Measurements from ENCODE around the gene CACNA2D4. TPM values are rescaled to one million over a fixed set of nuclear protein-coding genes. Genes with fewer than 3 reads are reported as not detected.

Gene CACNA2D4
- total RNA-seq, 1 experiment from 2014 or later: not detected

- no peak for DNase-seq (ENCODE audit: low spot score)
Measured at GRCh38 chr12:1778911-1779310, 139.5 kb downstream of the CACNA2D4 start.

DNA sequence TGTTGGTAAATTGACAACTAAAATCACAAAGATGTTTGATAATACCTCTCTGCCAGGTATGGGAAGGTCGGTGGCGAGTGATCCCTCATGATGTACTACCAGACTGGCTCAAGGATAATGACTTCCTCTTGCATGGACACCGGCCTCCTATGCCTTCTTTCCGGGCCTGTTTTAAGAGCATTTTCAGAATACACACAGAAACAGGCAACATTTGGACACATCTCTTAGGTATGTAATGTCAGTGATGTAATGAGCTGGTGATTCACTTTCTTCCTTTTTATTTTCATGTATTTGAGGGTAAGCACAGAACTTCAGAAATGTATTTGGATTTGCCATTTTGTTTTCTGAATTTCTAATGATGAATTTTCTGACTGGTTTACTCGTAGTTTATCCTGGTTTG, 140.7 kb downstream of the CACNA2D4 start:
- no peak for DNase-seq (ENCODE audit: low spot score)

DNA sequence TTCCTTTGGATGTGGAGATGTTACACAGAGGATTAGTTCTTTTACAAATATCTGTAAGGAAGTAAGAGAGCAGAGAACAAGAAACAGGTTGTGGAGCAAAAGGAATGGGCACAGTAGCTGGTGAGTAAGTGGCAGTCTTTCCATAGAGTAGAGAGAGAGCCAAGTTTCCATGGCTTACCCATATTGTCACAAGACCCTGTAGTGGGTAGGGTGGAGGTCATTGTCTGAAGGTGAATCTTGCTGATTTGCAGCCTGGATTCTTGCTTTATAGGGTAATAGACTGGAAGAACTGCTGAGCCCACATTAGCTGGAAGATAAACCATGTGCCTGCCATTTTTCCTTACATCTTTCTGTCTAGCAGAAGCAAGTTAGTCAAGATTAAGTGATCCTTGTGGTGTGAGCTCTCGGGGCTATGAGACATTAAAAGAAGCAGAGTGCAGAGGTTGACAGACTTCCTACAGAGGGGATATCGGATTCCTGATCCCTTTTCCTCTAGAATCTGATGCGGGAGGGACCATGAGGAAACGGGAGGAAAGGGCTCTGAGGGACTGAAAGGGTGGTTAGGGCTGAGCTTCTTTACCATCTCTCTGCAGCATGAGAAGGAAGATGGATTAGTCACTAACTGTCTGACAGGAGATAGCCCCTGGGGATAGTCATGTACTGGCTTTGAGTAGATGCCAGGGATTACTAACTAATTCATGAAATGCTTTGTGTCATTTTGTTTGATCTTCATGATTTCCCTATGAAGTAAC, 142.1 kb downstream of the CACNA2D4 start:
- peak; percentile 60 for DNase-seq (ENCODE audit: low spot score)

DNA sequence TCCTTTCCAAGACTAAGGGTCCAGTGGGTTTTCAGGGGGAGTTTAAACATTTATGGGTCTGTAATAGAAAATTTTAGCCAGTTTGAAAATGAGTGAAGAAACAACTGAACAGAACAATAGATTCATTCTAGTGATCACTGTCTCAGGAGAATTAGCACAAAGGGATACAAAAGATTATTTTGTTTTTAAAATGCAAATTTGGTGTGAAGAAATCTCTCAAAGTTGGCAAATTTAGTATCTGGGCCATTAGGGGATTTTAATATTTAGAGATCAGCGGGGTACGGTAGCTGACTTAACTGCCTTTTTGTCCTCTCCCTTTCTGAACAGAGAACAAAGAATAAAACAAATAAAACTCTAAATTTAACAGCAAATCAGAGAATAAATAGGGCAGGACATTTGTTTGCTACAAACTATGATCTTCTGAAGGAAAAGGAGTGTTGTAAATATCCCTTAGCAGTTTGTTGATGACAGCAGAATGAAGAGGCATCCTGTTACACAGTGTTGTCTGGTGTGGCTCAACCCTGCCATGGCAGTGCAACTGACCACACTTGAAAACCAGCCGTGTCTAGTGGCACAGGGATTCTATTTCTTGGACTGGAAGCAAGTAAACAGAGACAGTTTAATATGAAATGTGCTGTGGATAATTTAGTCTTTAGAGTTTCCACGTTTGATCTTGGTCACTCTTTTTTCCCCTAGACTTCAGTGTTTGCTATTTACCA, 144.4 kb downstream of the CACNA2D4 start:
- DNase-seq (ENCODE audit: low spot score): no peak

- no peak for DNase-seq (ENCODE audit: low spot score)
Measured at GRCh38 chr12:1769809-1770494, 148.5 kb downstream of the CACNA2D4 start.

- DNase-seq (ENCODE audit: low spot score): no peak
Measured at GRCh38 chr12:1768615-1769014, 149.8 kb downstream of the CACNA2D4 start.

- DNase-seq (ENCODE audit: low spot score): no peak
Measured at GRCh38 chr12:1767407-1768090, 150.9 kb downstream of the CACNA2D4 start.

GRCh38 chr12:1766110-1766509, 152.3 kb downstream of the CACNA2D4 start:
- no peak for DNase-seq (ENCODE audit: low spot score)

GRCh38 chr12:1763153-1763552, 155.3 kb downstream of the CACNA2D4 start:
- no peak for DNase-seq (ENCODE audit: low spot score)

DNA sequence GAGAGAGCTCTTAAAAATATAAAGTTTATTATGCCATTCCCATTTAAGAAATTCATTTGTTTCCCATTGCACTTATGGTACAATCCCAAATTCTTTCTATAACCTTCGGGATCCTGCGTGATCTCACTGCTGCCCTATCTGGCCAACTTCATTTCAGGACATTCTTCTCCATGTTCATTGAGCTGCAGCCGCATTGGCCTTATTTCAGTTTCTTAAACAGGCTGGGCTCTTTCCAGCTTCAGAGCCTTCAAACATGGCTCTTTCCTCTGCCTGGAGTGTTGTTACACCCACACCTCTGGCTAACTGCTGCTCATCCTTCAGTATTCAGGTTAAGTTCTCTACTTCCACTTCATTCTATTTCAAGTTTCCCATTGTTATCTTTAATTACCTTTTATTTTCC, 156.6 kb downstream of the CACNA2D4 start:
- no peak for DNase-seq (ENCODE audit: low spot score)

DNA sequence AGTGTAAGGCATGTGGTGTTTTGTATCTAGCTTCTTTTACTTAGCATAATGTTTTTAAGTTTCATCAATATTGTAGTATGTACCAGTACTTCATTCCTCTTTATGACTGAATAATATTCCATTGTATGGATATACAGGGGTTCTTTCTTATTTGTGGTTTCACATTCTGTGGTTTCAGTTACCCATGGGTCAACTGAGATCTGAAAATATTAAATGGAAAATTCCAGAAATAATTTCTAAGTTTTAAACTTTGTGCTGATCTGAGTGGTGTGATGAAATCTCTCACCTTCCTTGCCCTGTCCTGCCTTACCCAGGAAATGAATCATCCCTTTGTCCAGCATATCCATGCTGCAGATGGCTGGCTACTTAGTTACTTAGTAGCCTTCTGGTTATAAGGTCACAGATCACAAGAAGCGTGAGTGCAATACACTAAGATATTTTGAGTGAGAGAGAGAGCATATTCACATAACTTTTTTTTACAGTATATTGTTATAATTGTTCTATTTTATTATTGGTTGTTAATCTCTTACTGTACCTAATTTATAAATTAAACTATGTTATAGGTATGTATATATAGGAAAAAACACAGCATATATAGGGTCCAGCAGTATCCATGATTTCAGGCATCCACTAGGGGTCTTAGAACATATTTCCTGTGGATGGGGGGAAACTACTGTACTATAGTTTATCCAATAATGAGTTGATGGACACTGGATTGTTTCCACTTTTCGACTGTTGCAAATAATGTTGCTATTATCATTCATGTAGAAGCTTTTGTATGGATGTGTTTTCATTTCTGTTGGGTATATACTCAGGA, 157.7 kb downstream of the CACNA2D4 start:
- DNase-seq (ENCODE audit: low spot score): peak; percentile 77

- DNase-seq (ENCODE audit: low spot score): no peak
Measured at GRCh38 chr12:1758887-1759286, 159.6 kb downstream of the CACNA2D4 start.

DNA sequence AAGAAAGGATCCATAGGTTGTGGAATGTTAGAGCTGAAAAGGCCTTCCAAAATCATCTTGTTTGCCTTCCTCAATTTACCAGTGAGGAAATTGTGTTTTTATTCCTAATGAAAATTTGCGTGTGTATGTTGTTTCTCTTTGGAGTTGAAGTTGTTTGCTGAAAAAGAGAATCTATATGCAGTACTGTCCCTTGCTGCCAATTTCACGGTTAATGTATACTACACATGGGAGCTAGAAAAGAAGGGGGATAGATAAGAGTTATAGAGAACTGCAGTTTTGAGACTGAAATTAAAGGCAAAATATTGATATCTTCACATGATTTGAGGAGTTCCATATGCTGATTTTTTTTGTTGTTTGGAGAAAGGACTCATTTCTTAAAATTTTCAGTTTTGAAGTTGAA, 160.1 kb downstream of the CACNA2D4 start:
- no peak for DNase-seq (ENCODE audit: low spot score)

GRCh38 chr12:1750300-1750699, 168.2 kb downstream of the CACNA2D4 start:
- DNase-seq (ENCODE audit: low spot score): no peak

DNA sequence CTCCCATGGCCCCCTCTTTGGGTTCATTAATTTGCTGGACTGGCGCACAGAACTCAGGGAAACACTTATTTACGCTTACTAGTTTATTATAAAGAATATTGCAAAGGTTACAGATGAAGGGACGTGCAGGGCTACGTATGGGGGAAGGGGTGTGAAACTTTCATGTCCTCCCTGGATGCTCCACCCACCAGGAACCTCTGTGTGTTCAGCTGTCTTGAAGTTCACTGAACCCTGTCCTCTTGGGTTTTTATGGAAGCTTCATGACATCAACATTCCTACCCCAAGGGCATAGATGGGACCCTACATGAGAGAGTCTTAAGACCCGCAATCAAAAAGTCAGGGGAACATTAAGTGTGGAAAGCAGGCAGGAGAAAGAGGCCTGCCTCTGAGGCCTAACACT, 169.4 kb downstream of the CACNA2D4 start:
- DNase-seq (ENCODE audit: low spot score): no peak

GRCh38 chr12:1747609-1748008, 170.8 kb downstream of the CACNA2D4 start:
- DNase-seq (ENCODE audit: low spot score): peak; percentile 2

DNA sequence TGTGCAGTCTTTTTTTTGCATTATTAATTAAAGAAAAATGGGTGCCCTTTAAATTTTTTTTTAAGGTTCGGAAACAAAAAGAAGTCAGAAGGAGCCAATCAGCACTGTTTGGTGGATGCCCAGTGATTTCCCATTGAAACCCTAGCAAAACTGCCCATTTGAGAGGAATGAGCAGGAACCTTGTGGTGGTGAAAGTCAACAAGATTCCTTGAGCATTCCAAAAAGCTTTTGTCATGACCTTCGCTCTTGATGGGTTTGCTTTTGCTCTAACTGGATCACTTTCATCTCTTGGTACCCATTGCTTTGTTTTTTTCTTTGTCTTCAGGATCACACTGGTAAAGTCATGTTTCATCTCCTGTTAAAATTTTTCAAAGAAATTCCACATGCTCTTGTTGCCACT, 173.5 kb downstream of the CACNA2D4 start:
- DNase-seq (ENCODE audit: low spot score): no peak

Data from A172 (cell line).